H9 (cell line): ENCODE measurements around the gene CEP112. TPM values are rescaled to one million over a fixed set of nuclear protein-coding genes. Genes with fewer than 3 reads are reported as not detected.

Experiments used
- DNase-seq: peaks from one replicate; pipeline ENCODE4 v3.0.0-alpha.2; 2017
- H2AFZ ChIP-seq: one replicate; pipeline ENCODE4 v1.6.1; 2013; ENCODE audit warnings: mild to moderate bottlenecking, low read length, control low read depth, moderate library complexity
- H2AK5ac ChIP-seq: 2 replicates; pipeline ENCODE4 v1.6.1; 2013; ENCODE audit warnings: low read length, control low read depth, mixed read lengths; ENCODE audit not compliant: insufficient read length
- H2BK120ac ChIP-seq: one replicate; pipeline ENCODE4 v1.6.1; 2013; ENCODE audit warnings: low read depth, mild to moderate bottlenecking, low read length, control low read depth, inconsistent platforms; ENCODE audit not compliant: poor library complexity, severe bottlenecking
- H2BK12ac ChIP-seq: 2 replicates; pipeline ENCODE4 v1.6.1; 2013; ENCODE audit warnings: low read length, control low read depth, mixed read lengths, low read depth; ENCODE audit not compliant: insufficient read length
- H2BK15ac ChIP-seq: 2 replicates; pipeline ENCODE4 v1.6.1; 2013; ENCODE audit warnings: low read depth, low read length, control low read depth
- H2BK20ac ChIP-seq: one replicate; pipeline ENCODE4 v1.6.1; 2013; ENCODE audit warnings: low read depth, mild to moderate bottlenecking, low read length, control low read depth, inconsistent platforms; ENCODE audit not compliant: poor library complexity, severe bottlenecking
- H2BK5ac ChIP-seq: 2 replicates; pipeline ENCODE4 v1.6.1; 2013; ENCODE audit warnings: low read length, control low read depth, mixed read lengths; ENCODE audit not compliant: insufficient read length
- H3K14ac ChIP-seq: 2 replicates; pipeline ENCODE4 v1.6.1; 2013; ENCODE audit warnings: low read length, control low read depth; ENCODE audit not compliant: insufficient read depth
- H3K18ac ChIP-seq: 2 replicates; pipeline ENCODE4 v1.6.1; 2013; ENCODE audit warnings: low read depth, mild to moderate bottlenecking, mixed read lengths, low read length, control low read depth; ENCODE audit not compliant: insufficient read length
- H3K23ac ChIP-seq: 2 replicates; pipeline ENCODE4 v1.6.1; 2013; ENCODE audit warnings: low read length, control low read depth, mixed read lengths, low read depth; ENCODE audit not compliant: insufficient read length
- H3K23me2 ChIP-seq: 2 replicates; pipeline ENCODE4 v1.6.1; 2013; ENCODE audit warnings: low read depth, mild to moderate bottlenecking, mixed read lengths, low read length, control low read depth; ENCODE audit not compliant: insufficient read length, poor library complexity, severe bottlenecking
- H3K27ac ChIP-seq: 2 replicates; pipeline ENCODE4 v1.5.1; 2013; ENCODE audit warnings: low read length, control low read depth, mixed read lengths, low read depth; ENCODE audit not compliant: insufficient read length
- H3K27me3 ChIP-seq: 2 replicates; pipeline ENCODE4 v1.6.1; 2013; ENCODE audit warnings: low read length, control low read depth, inconsistent platforms; ENCODE audit not compliant: insufficient read depth
- H3K4ac ChIP-seq: 2 replicates; pipeline ENCODE4 v1.6.1; 2013; ENCODE audit warnings: low read depth, mild to moderate bottlenecking, control low read depth, inconsistent platforms, low read length, moderate library complexity
- H3K4me1 ChIP-seq: 2 replicates; pipeline ENCODE4 v1.6.1; 2013; ENCODE audit warnings: low read length, control low read depth, inconsistent platforms; ENCODE audit not compliant: insufficient read depth
- H3K4me2 ChIP-seq: 2 replicates; pipeline ENCODE4 v1.6.1; 2013; ENCODE audit warnings: low read length, control low read depth, mixed read lengths; ENCODE audit not compliant: insufficient read length, insufficient read depth
- H3K56ac ChIP-seq: 2 replicates; pipeline ENCODE4 v1.6.1; 2013; ENCODE audit warnings: low read depth, mild to moderate bottlenecking, mixed read lengths, low read length, control low read depth; ENCODE audit not compliant: insufficient read length
- H3K79me1 ChIP-seq: 2 replicates; pipeline ENCODE4 v1.6.1; 2013; ENCODE audit warnings: low read depth, mild to moderate bottlenecking, moderate library complexity, low read length, control low read depth, inconsistent platforms; ENCODE audit not compliant: insufficient read depth, poor library complexity, severe bottlenecking
- H3K79me2 ChIP-seq: 2 replicates; pipeline ENCODE4 v1.6.1; 2013; ENCODE audit warnings: low read length, control low read depth, inconsistent platforms; ENCODE audit not compliant: insufficient read depth
- H3K9ac ChIP-seq: 2 replicates; pipeline ENCODE4 v1.6.1; 2013; ENCODE audit warnings: low read length, control low read depth, mixed read lengths; ENCODE audit not compliant: insufficient read length; ENCODE audit errors: extremely low read depth
- H3K9me3 ChIP-seq: one replicate; pipeline ENCODE4 v1.6.1; 2013; ENCODE audit warnings: low read depth, low read length, inconsistent platforms; ENCODE audit not compliant: control insufficient read depth
- H3T11ph ChIP-seq: one replicate; pipeline ENCODE4 v1.6.1; 2013; ENCODE audit warnings: mild to moderate bottlenecking, low read length, control low read depth, inconsistent platforms
- H4K20me1 ChIP-seq: one replicate; pipeline ENCODE4 v1.6.1; 2013; ENCODE audit not compliant: control insufficient read depth, insufficient read length, insufficient read depth
- H4K5ac ChIP-seq: 2 replicates; pipeline ENCODE4 v1.6.1; 2013; ENCODE audit warnings: low read depth, mild to moderate bottlenecking, mixed read lengths, low read length, control low read depth; ENCODE audit not compliant: insufficient read length
- H4K8ac ChIP-seq: replicated peaks from 2 replicates; pipeline ENCODE4 v1.6.1; 2013; ENCODE audit warnings: low read length, control low read depth, mixed read lengths, low read depth; ENCODE audit not compliant: insufficient read length
- H4K91ac ChIP-seq: 2 replicates; pipeline ENCODE4 v1.6.1; 2013; ENCODE audit warnings: low read depth, mild to moderate bottlenecking, moderate library complexity, mixed read lengths, low read length, control low read depth; ENCODE audit not compliant: insufficient read length
- H3K27ac Mint-ChIP-seq, 3 experiments: 2 replicates in 2 of 3; 3 replicates in 1 of 3; pipeline ENCODE4 v1.8.0; 2020 to 2021; ENCODE audit warnings: mixed read lengths in 3 of 3, mild to moderate bottlenecking in 1 of 3, moderate library complexity in 1 of 3
- H3K27me3 Mint-ChIP-seq: 2 replicates; pipeline ENCODE4 v1.8.0; 2021; ENCODE audit warnings: low read depth, mild to moderate bottlenecking, moderate library complexity, mixed read lengths
- H3K36me3 Mint-ChIP-seq, 3 experiments: 2 replicates in 2 of 3; 3 replicates in 1 of 3; pipeline ENCODE4 v1.8.0; 2020 to 2021; ENCODE audit warnings: low read depth in 3 of 3, mixed read lengths in 3 of 3; ENCODE audit not compliant: insufficient read depth in 1 of 3
- H3K4me1 Mint-ChIP-seq, 2 experiments: 2 replicates each; pipeline ENCODE4 v1.8.0; 2020; ENCODE audit warnings: mixed read lengths in 2 of 2
- H3K4me3 Mint-ChIP-seq, 2 experiments: 2 replicates in 1 of 2; 3 replicates in 1 of 2; pipeline ENCODE4 v1.8.0; 2020 to 2021; ENCODE audit warnings: mild to moderate bottlenecking in 2 of 2, mixed read lengths in 2 of 2, moderate library complexity in 1 of 2
- H3K9me3 Mint-ChIP-seq, 2 experiments: 2 replicates in 1 of 2; 3 replicates in 1 of 2; pipeline ENCODE4 v1.8.0; 2020; ENCODE audit warnings: mild to moderate bottlenecking in 2 of 2, mixed read lengths in 2 of 2, moderate library complexity in 1 of 2
- CTCF ChIP-seq: fragments of 200-600 bp; sonication (generic); conservative IDR thresholded peaks from 3 replicates; pipeline ENCODE4 v1.8.0; 2021; ENCODE audit warnings: antibody characterized with exemption, mild to moderate bottlenecking
- WGBS: extraction: QIAGEN DNeasy Blood & Tissue Kit; methylation state at CpG from one replicate; pipeline ENCODE4 v1.1.7; 2013; ENCODE audit warnings: missing lambda C conversion rate, low lambda C conversion rate, mixed read lengths; ENCODE audit not compliant: insufficient read length; ENCODE audit errors: extremely low coverage; 5-methylcytosine and 5-hydroxymethylcytosine counted together
- total RNA-seq: library from RNA; stranded (reverse); gene quantifications from 2 replicates; pipeline ENCODE4 v1.2.1, GENCODE V29; 2021

The CEP112 gene
- total RNA-seq, 1 experiment from 2014 or later, result 5.4 TPM

DNA sequence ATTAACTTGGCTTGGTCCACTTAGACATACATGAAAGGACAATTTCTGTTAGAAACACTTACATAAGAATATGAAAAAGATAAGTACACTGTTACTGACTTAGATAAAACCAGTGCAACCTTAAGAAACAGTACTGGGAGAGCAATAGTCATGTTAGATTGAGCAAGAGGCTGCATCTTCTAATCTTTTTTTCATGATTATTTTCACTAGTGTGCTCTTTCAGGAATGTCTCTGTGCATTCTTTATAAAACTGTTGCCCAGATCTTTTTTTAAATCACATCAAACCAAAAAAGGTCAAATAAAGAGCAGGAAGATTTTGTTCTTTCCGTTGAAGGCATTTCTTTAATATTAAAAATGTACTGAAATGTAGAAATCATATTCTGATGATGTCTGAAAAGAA lies 529.7 kb downstream of the CEP112 start:
- Histone ChIP-seq H2BK120ac (no peak overlapping the region), H3K9ac (no peak overlapping the region), H2AFZ (no peak overlapping the region), H2BK15ac (no peak overlapping the region), H3K4ac (no peak overlapping the region), H4K8ac (no peak overlapping the region), H3K27me3 (no peaks in the 10 kb centered on the region), H3K14ac (no peak overlapping the region), H4K20me1 (no peaks in the 10 kb centered on the region), H3K9me3 (no peaks in the 10 kb centered on the region), H3K23me2 (no peaks in the 10 kb centered on the region), H3K27ac (no peak overlapping the region), H3K18ac (no peak overlapping the region), H3K23ac (no peak overlapping the region), H3K79me1 (no peaks in the 10 kb centered on the region), H3T11ph (no peak overlapping the region), H3K79me2 (no peaks in the 10 kb centered on the region), H2BK5ac (no peak overlapping the region), H2BK12ac (no peak overlapping the region), H3K4me2 (no peak overlapping the region), H2BK20ac (no peak overlapping the region), H4K5ac (no peak overlapping the region), H3K4me1 (no peaks in the 10 kb centered on the region), H2AK5ac (no peak overlapping the region), H3K56ac (no peak overlapping the region), H4K91ac (no peak overlapping the region)
- Mint-ChIP-seq H3K9me3 (no peaks in the 10 kb centered on the region; a peak in 1 of 5 replicates), H3K27ac (no peak overlapping the region), H3K36me3 (peaks cover 0 to 1% (median 0%) of the 10 kb centered on the region in 3 experiments; a peak in 1 of 7 replicates), H3K27me3 (no peaks in the 10 kb centered on the region), H3K4me1 (peaks cover 9 to 15% of the 10 kb centered on the region in 2 experiments), H3K4me3 (no peak overlapping the region)
- DNase-seq, result no peak
- no CpG with 5 or more reads among the region's 1 CpG for WGBS
- no peak for TF ChIP-seq CTCF
